Loucy (cell line): ENCODE results near the gene P4HA3.

Experiments
- H2AFZ ChIP-seq: fragments of 200-600 bp; sonication (generic); 2 replicates; pipeline ENCODE4 v1.6.0; 2016; ENCODE audit warnings: antibody characterized with exemption, mild to moderate bottlenecking, low read length, moderate library complexity
- H3F3A ChIP-seq: fragments of 200-600 bp; 2 replicates; pipeline ENCODE4 v1.6.0; 2016; ENCODE audit warnings: antibody characterized with exemption, low read depth, mild to moderate bottlenecking
- H3K27me3 ChIP-seq: fragments of 200-600 bp; sonication (generic); 2 replicates; pipeline ENCODE4 v1.6.1; 2014; ENCODE audit warnings: low read length, mild to moderate bottlenecking; ENCODE audit not compliant: insufficient read depth, poor library complexity, severe bottlenecking
- H3K36me3 ChIP-seq: fragments of 200-600 bp; sonication (generic); 2 replicates; pipeline ENCODE4 v1.6.1; 2016; ENCODE audit warnings: low read length; ENCODE audit not compliant: insufficient read depth
- H3K4me1 ChIP-seq: fragments of 200-600 bp; sonication (generic); 2 replicates; pipeline ENCODE4 v1.5.1; 2014; ENCODE audit warnings: low read length, mild to moderate bottlenecking; ENCODE audit not compliant: insufficient read depth, poor library complexity, severe bottlenecking
- H3K4me2 ChIP-seq: fragments of 200-600 bp; sonication (generic); 2 replicates; pipeline ENCODE4 v1.6.0; 2014; ENCODE audit warnings: antibody characterized with exemption, low read length, low read depth, mild to moderate bottlenecking; ENCODE audit not compliant: poor library complexity, severe bottlenecking
- H3K4me3 ChIP-seq: fragments of 200-600 bp; sonication (generic); 2 replicates; pipeline ENCODE4 v1.5.1; 2014; ENCODE audit warnings: low read length, mild to moderate bottlenecking, mixed read lengths; ENCODE audit not compliant: poor library complexity, severe bottlenecking
- H3K79me2 ChIP-seq: fragments of 200-600 bp; sonication (generic); 2 replicates; pipeline ENCODE4 v1.6.1; 2014; ENCODE audit warnings: low read length; ENCODE audit not compliant: insufficient read depth
- H3K9ac ChIP-seq: fragments of 200-600 bp; sonication (generic); 2 replicates; pipeline ENCODE4 v1.6.0; 2014; ENCODE audit warnings: mild to moderate bottlenecking, low read depth, low read length, moderate library complexity; ENCODE audit not compliant: poor library complexity, severe bottlenecking
- H3K9me2 ChIP-seq: fragments of 200-600 bp; sonication (generic); replicated peaks from 2 replicates; pipeline ENCODE4 v1.6.1; 2016; ENCODE audit warnings: low read depth, low read length, mixed read lengths
- H3K9me3 ChIP-seq: fragments of 200-600 bp; sonication (generic); 2 replicates; pipeline ENCODE4 v1.6.1; 2014; ENCODE audit warnings: mild to moderate bottlenecking, antibody characterized with exemption, low read length, low read depth; ENCODE audit not compliant: insufficient read depth
- H4K20me1 ChIP-seq: fragments of 200-600 bp; sonication (generic); 2 replicates; pipeline ENCODE4 v1.6.0; 2014; ENCODE audit warnings: antibody characterized with exemption, low read length, mild to moderate bottlenecking; ENCODE audit not compliant: insufficient read depth, poor library complexity, severe bottlenecking
- CTCF ChIP-seq: fragments of 200-600 bp; sonication (generic); conservative IDR thresholded peaks from 2 replicates; pipeline ENCODE4 v1.5.1; 2014; ENCODE audit warnings: mild to moderate bottlenecking, antibody characterized with exemption, low read length
- EZH2phosphoT487 ChIP-seq: fragments of 200-600 bp; IDR thresholded peaks from 2 replicates; pipeline ENCODE4 v1.6.1; 2018; ENCODE audit warnings: antibody characterized with exemption, mild to moderate bottlenecking, moderate library complexity, borderline replicate concordance

The P4HA3 gene

GRCh38 chr11:74327076-74327475, 15.6 kb upstream of the P4HA3 start:
- H3F3A ChIP-seq: no peaks in the 10 kb centered on the region
- no peaks in the 10 kb centered on the region for H4K20me1 ChIP-seq
- no peaks in the 10 kb centered on the region for H3K27me3 ChIP-seq
- peaks cover 10% of the 10 kb centered on the region for H3K4me1 ChIP-seq
- no peak overlapping the region for H3K4me2 ChIP-seq
- H3K79me2 ChIP-seq: no peaks in the 10 kb centered on the region
- H3K9me3 ChIP-seq: no peaks in the 10 kb centered on the region
- no peak overlapping the region for H3K4me3 ChIP-seq
- H2AFZ ChIP-seq: no peak overlapping the region
- H3K9me2 ChIP-seq: no peaks in the 10 kb centered on the region
- H3K36me3 ChIP-seq: no peaks in the 10 kb centered on the region
- H3K9ac ChIP-seq: no peak overlapping the region
- no peak for TF ChIP-seq CTCF
- TF ChIP-seq EZH2phosphoT487: no peak

GRCh38 chr11:74326665-74327064, 15.2 kb upstream of the P4HA3 start:
- no peak overlapping the region for H3K9ac ChIP-seq
- no peak overlapping the region for H3K4me3 ChIP-seq
- no peaks in the 10 kb centered on the region for H3K79me2 ChIP-seq
- no peak overlapping the region for H3K4me2 ChIP-seq
- no peaks in the 10 kb centered on the region for H4K20me1 ChIP-seq
- H3K9me2 ChIP-seq: no peaks in the 10 kb centered on the region
- H3K4me1 ChIP-seq: peaks cover 10% of the 10 kb centered on the region
- H3K27me3 ChIP-seq: no peaks in the 10 kb centered on the region
- no peak overlapping the region for H2AFZ ChIP-seq
- no peaks in the 10 kb centered on the region for H3K36me3 ChIP-seq
- no peaks in the 10 kb centered on the region for H3K9me3 ChIP-seq
- H3F3A ChIP-seq: no peaks in the 10 kb centered on the region
- TF ChIP-seq EZH2phosphoT487 (no peak), CTCF (no peak)

GRCh38 chr11:74325649-74326645, 14.5 kb upstream of the P4HA3 start:
- no peak for TF ChIP-seq EZH2phosphoT487
- no peaks in the 10 kb centered on the region for H3F3A ChIP-seq
- no peaks in the 10 kb centered on the region for H3K9me2 ChIP-seq
- H3K27me3 ChIP-seq: no peaks in the 10 kb centered on the region
- no peaks in the 10 kb centered on the region for H3K36me3 ChIP-seq
- no peak overlapping the region for H3K9ac ChIP-seq
- no peaks in the 10 kb centered on the region for H3K9me3 ChIP-seq
- H2AFZ ChIP-seq: no peak overlapping the region
- peaks cover 10% of the 10 kb centered on the region for H3K4me1 ChIP-seq
- no peak overlapping the region for H3K4me3 ChIP-seq
- no peaks in the 10 kb centered on the region for H3K79me2 ChIP-seq
- H4K20me1 ChIP-seq: no peaks in the 10 kb centered on the region
- H3K4me2 ChIP-seq: no peak overlapping the region
